HG03432 (cell line): ENCODE data around the gene GRB7.
"Not testable (repeated sequence)": the region's sequence is repeated elsewhere in the genome, so short reads cannot be mapped to it uniquely, and the experiment has no call there.

ENCODE experiments used
- ATAC-seq: cut with Tn5 transposase; IDR thresholded peaks from one replicate; pipeline ENCODE4 v1.9.1; 2021; ENCODE audit warnings: mild to moderate bottlenecking, moderate library complexity; ENCODE audit not compliant: unreplicated experiment

Gene GRB7

GRCh38 chr17:39737760-39738567 is at the start of gene GRB7:
TSS of gene GRB7 (plus strand) at chr17:39737938. CDS start at chr17:39742302, 4,364 bp downstream.
- no peak for ATAC-seq

- ATAC-seq = no peak
These were observed 49.3 kb upstream of the GRB7 start for GRCh38 chr17:39688475-39688835.

- ATAC-seq = no peak
These were observed 48.8 kb upstream of the GRB7 start for GRCh38 chr17:39688945-39689344.

GRCh38 chr17:39694593-39694992 is 43.1 kb upstream of the GRB7 start:
- ATAC-seq = no peak

GRCh38 chr17:39695089-39695474 is 42.7 kb upstream of the GRB7 start:
- no peak for ATAC-seq

GRCh38 chr17:39696731-39697130 is 41.0 kb upstream of the GRB7 start:
- ATAC-seq = no peak

GRCh38 chr17:39697961-39698360 is 39.8 kb upstream of the GRB7 start:
- ATAC-seq = no peak

GRCh38 chr17:39699157-39699817 is 38.5 kb upstream of the GRB7 start:
- not testable (repeated sequence) for ATAC-seq

- no peak for ATAC-seq
These were observed 38.0 kb upstream of the GRB7 start, which contains the start of gene ERBB2 for GRCh38 chr17:39699818-39700147. TSS of gene ERBB2 (plus strand) at chr17:39700064. CDS start at chr17:39700239, 175 bp downstream.

- no peak for ATAC-seq
These were observed 37.4 kb upstream of the GRB7 start for GRCh38 chr17:39700148-39700987.

- ATAC-seq = no peak
These were observed 36.5 kb upstream of the GRB7 start for GRCh38 chr17:39701012-39701783.

GRCh38 chr17:39701784-39702422 is 35.8 kb upstream of the GRB7 start:
- no peak for ATAC-seq

GRCh38 chr17:39702901-39703893 is 34.5 kb upstream of the GRB7 start:
- ATAC-seq = no peak

GRCh38 chr17:39703913-39704312 is 33.8 kb upstream of the GRB7 start:
- ATAC-seq = no peak

GRCh38 chr17:39704821-39705551 is 32.8 kb upstream of the GRB7 start:
- ATAC-seq = no peak

GRCh38 chr17:39705786-39706348 is 31.9 kb upstream of the GRB7 start:
- ATAC-seq = no peak

- no peak for ATAC-seq
These were observed 31.4 kb upstream of the GRB7 start for GRCh38 chr17:39706383-39706782.

- ATAC-seq = no peak
These were observed 30.8 kb upstream of the GRB7 start for GRCh38 chr17:39706921-39707337.
